Activated CD8-positive, alpha-beta memory T cell treated with anti-CD3 and anti-CD28 coated beads for 24 hours (primary cell): Measurements from ENCODE around the gene SNHG17.
"Not testable (repeated sequence)": the region's sequence is repeated elsewhere in the genome, so short reads cannot be mapped to it uniquely, and the experiment has no call there.

Source experiments
- DNase-seq: peaks from one replicate; pipeline ENCODE4 v3.0.0-alpha.2; 2020

The SNHG17 gene

GRCh38 chr20:38434770-38435554 lies at the start of gene SNHG17:
SNHG17 (minus strand) TSS chr20:38435328.
- peak; percentile 95 for DNase-seq

- no peak for DNase-seq
These were observed 44.5 kb upstream of the SNHG17 start for GRCh38 chr20:38479596-38479995.

GRCh38 chr20:38477747-38478146 lies 42.6 kb upstream of the SNHG17 start:
- no peak for DNase-seq

GRCh38 chr20:38473367-38473795 lies 38.3 kb upstream of the SNHG17 start:
- DNase-seq = no peak

GRCh38 chr20:38472513-38473366 lies 37.6 kb upstream of the SNHG17 start, which contains the start of gene RALGAPB:
RALGAPB (plus strand) TSS chr20:38472843; CDS start chr20:38488433, 15,590 bp downstream.
- DNase-seq = peak; percentile 99

- DNase-seq = no peak
These were observed 36.9 kb upstream of the SNHG17 start for GRCh38 chr20:38471987-38472512.

- no peak for DNase-seq
These were observed 36.1 kb upstream of the SNHG17 start for GRCh38 chr20:38471245-38471644.

GRCh38 chr20:38466983-38467382 lies 31.9 kb upstream of the SNHG17 start:
- DNase-seq = no peak

GRCh38 chr20:38466171-38466570 lies 31.0 kb upstream of the SNHG17 start:
- DNase-seq = no peak

GRCh38 chr20:38461569-38461968 lies 26.4 kb upstream of the SNHG17 start:
- DNase-seq = not testable (repeated sequence)

GRCh38 chr20:38461167-38461566 lies 26.0 kb upstream of the SNHG17 start:
- DNase-seq = not testable (repeated sequence)

- DNase-seq = not testable (repeated sequence)
These were observed 25.5 kb upstream of the SNHG17 start for GRCh38 chr20:38460631-38461030.

GRCh38 chr20:38460040-38460623 lies 25.0 kb upstream of the SNHG17 start:
- DNase-seq = no peak

GRCh38 chr20:38458314-38458713 lies 23.2 kb upstream of the SNHG17 start:
- DNase-seq = no peak

- no peak for DNase-seq
These were observed 19.7 kb upstream of the SNHG17 start for GRCh38 chr20:38454556-38455473.

GRCh38 chr20:38453941-38454340 lies 18.8 kb upstream of the SNHG17 start:
- DNase-seq = no peak

GRCh38 chr20:38452880-38453624 lies 17.9 kb upstream of the SNHG17 start:
- no peak for DNase-seq

GRCh38 chr20:38450412-38450975 lies 15.4 kb upstream of the SNHG17 start:
- peak; percentile 43 for DNase-seq

GRCh38 chr20:38449046-38449445 lies 13.9 kb upstream of the SNHG17 start:
- DNase-seq = no peak

GRCh38 chr20:38447931-38448675 lies 13.0 kb upstream of the SNHG17 start:
- no peak for DNase-seq
